Lung (tissue), 12 donors: ENCODE results near the gene DNAH7. TPM values are rescaled to one million over a fixed set of nuclear protein-coding genes. Genes with fewer than 3 reads are reported as not detected.

Experiments
- ATAC-seq: fragments of 200-7000 bp; cut with Tn5 transposase; one replicate; pipeline ENCODE4 v1.9.1; 2020; ENCODE audit warnings: moderate number of reproducible peaks; ENCODE audit not compliant: insufficient read depth, low FRiP score
- DNase-seq, 3 donors: peaks; one replicate each; pipeline ENCODE4 v3.0.0-alpha.2; 2013 to 2017
- H3K27ac ChIP-seq, 2 donors: one replicate each; pipeline ENCODE4 v1.5.1; 2013; ENCODE audit warnings: mild to moderate bottlenecking in 2 of 2, moderate library complexity in 2 of 2, control low read depth in 1 of 2, inconsistent platforms in 1 of 2, low read depth in 1 of 2, low read length in 1 of 2
- H3K27me3 ChIP-seq, 3 donors: one replicate each; pipeline ENCODE4 v1.5.1; 2013; ENCODE audit warnings: low read length in 2 of 3; ENCODE audit not compliant: control insufficient read depth in 3 of 3, insufficient read depth in 3 of 3
- H3K36me3 ChIP-seq, 4 donors: one replicate each; pipeline ENCODE4 v1.5.1; 2013; ENCODE audit warnings: low read length in 4 of 4, mild to moderate bottlenecking in 1 of 4, moderate library complexity in 1 of 4; ENCODE audit not compliant: control insufficient read depth in 4 of 4, insufficient read depth in 4 of 4
- H3K4me1 ChIP-seq, 5 donors: one replicate each; pipeline ENCODE4 v1.5.1; 2013; ENCODE audit warnings: low read length in 5 of 5, mild to moderate bottlenecking in 2 of 5, moderate library complexity in 1 of 5; ENCODE audit not compliant: control insufficient read depth in 5 of 5, insufficient read depth in 5 of 5
- H3K4me3 ChIP-seq: one replicate; pipeline ENCODE4 v1.5.1; 2013; ENCODE audit warnings: mild to moderate bottlenecking, control low read depth, moderate library complexity
- H3K9ac ChIP-seq, 2 donors: one replicate each; pipeline ENCODE4 v1.5.1; 2013; ENCODE audit warnings: low read length in 2 of 2, control low read depth in 1 of 2; ENCODE audit not compliant: insufficient read depth in 1 of 2
- H3K9me3 ChIP-seq, 4 donors: one replicate each; pipeline ENCODE4 v1.5.1; 2013; ENCODE audit warnings: low read length in 3 of 4, mild to moderate bottlenecking in 1 of 4, moderate library complexity in 1 of 4; ENCODE audit not compliant: control insufficient read depth in 4 of 4, insufficient read depth in 3 of 4
- CTCF ChIP-seq: IDR thresholded peaks from 2 replicates; pipeline ENCODE4 v1.5.1; 2012; ENCODE audit warnings: mild to moderate bottlenecking; ENCODE audit errors: control extremely low read depth, extremely low read depth
- WGBS, 2 donors: extraction: QIAGEN DNeasy Blood & Tissue Kit; methylation state at CpG; one replicate each; pipeline ENCODE4 v1.1.7; 2013; 5-methylcytosine and 5-hydroxymethylcytosine counted together
- polyA plus RNA-seq, 2 donors: library from polyadenylated mRNA; stranded (reverse); fragments of 200-250 nt; gene quantifications; one replicate each; pipeline ENCODE4 v1.2.1, GENCODE V29; 2013
- total RNA-seq, 2 donors: library from RNA; depleted of rRNA in 1 of 2; stranded (reverse); fragments of >200 nt in 1 of 2; gene quantifications; one replicate each; pipeline ENCODE4 v1.2.1, GENCODE V29; 2014 to 2021
- donor health status: control.
- donor health status: control.
- donor health status: Bipolar disorder and iron deficiency.
- donor health status: healthy.
- donor health status: DM: yes; HTN: yes; CAD: no.

Gene DNAH7
- total and polyA plus RNA-seq, 4 donors, result 1.9 to 32.9 (median 11.3) TPM

GRCh38 chr2:196063773-196064172 is 4.9 kb downstream of the DNAH7 start:
- Histone ChIP-seq H3K4me3 (no peak overlapping the region), H3K9ac (no peak overlapping the region), H3K36me3 (no peaks in the 10 kb centered on the region), H3K9me3 (no peaks in the 10 kb centered on the region), H3K27ac (no peak overlapping the region), H3K4me1 (peaks cover 0 to 2% (median 0%) of the 10 kb centered on the region in 5 donors), H3K27me3 (no peaks in the 10 kb centered on the region)
- WGBS, 2 donors, result 92 to 98% methylated on average over 5 of the region's 5 CpGs
- ATAC-seq (no peak), DNase-seq (no peak)
- TF ChIP-seq CTCF, result no peak

- no peak for ATAC-seq
- H3K4me1 ChIP-seq, result peaks cover 0 to 2% (median 0%) of the 10 kb centered on the region in 5 donors
- no peak for TF ChIP-seq CTCF
- no peak overlapping the region for H3K27ac ChIP-seq
- no peaks in the 10 kb centered on the region for H3K9me3 ChIP-seq
- WGBS, 2 donors, result 78 to 84% methylated on average over 3 of the region's 3 CpGs
- no peaks in the 10 kb centered on the region for H3K27me3 ChIP-seq
- H3K9ac ChIP-seq, result no peak overlapping the region
- no peak overlapping the region for H3K4me3 ChIP-seq
- H3K36me3 ChIP-seq, result no peaks in the 10 kb centered on the region
- DNase-seq, result no peak
Measured at GRCh38 chr2:196059491-196059960, 9.1 kb downstream of the DNAH7 start.

GRCh38 chr2:196054631-196055030 is 14.0 kb downstream of the DNAH7 start:
- no peaks in the 10 kb centered on the region for H3K9me3 ChIP-seq
- H3K4me1 ChIP-seq, result peaks cover 0 to 2% (median 0%) of the 10 kb centered on the region in 5 donors
- no peaks in the 10 kb centered on the region for H3K27me3 ChIP-seq
- H3K27ac ChIP-seq, result no peak overlapping the region
- H3K36me3 ChIP-seq, result no peaks in the 10 kb centered on the region
- ATAC-seq, result no peak
- H3K4me3 ChIP-seq, result no peak overlapping the region
- WGBS, 2 donors, result 47 to 73% methylated on average over 2 of the region's 2 CpGs
- no peak for DNase-seq
- TF ChIP-seq CTCF, result no peak
- no peak overlapping the region for H3K9ac ChIP-seq
